Testis (tissue), 3 donors: ENCODE results near the gene PRELID1. TPM values are rescaled to one million over a fixed set of nuclear protein-coding genes. Genes with fewer than 3 reads are reported as not detected.

Experiments used
- DNase-seq: peaks from one replicate; pipeline ENCODE4 v3.0.0-alpha.2; 2019
- H3K27ac ChIP-seq, 2 donors: fragments of 200-600 bp; sonication (generic); one replicate each; pipeline ENCODE4 v1.5.1; 2019
- H3K27me3 ChIP-seq: fragments of 200-600 bp; sonication (generic); one replicate; pipeline ENCODE4 v1.5.1; 2019
- H3K36me3 ChIP-seq: fragments of 200-600 bp; sonication (generic); one replicate; pipeline ENCODE4 v1.5.1; 2017; ENCODE audit warnings: low read depth; ENCODE audit errors: missing control alignments
- H3K4me1 ChIP-seq: fragments of 200-600 bp; sonication (generic); one replicate; pipeline ENCODE4 v1.5.1; 2019
- H3K4me3 ChIP-seq, 2 donors: fragments of 200-600 bp; sonication (generic); one replicate each; pipeline ENCODE4 v1.5.1; 2017 to 2019
- H3K9me3 ChIP-seq: fragments of 200-600 bp; sonication (generic); one replicate; pipeline ENCODE4 v1.5.1; 2017
- CTCF ChIP-seq, 3 experiments: fragments of 450-650 bp in 2 of 3; fragments of 200-600 bp in 1 of 3; sonication (generic) in 1 of 3; IDR thresholded peaks; one replicate each; pipeline ENCODE4 v1.5.1; 2016 to 2019; ENCODE audit warnings: antibody characterized with exemption in 3 of 3, mild to moderate bottlenecking in 2 of 3, moderate library complexity in 1 of 3
- POLR2A ChIP-seq: fragments of 450-650 bp; IDR thresholded peaks from one replicate; pipeline ENCODE4 v1.6.1; 2017; ENCODE audit warnings: antibody characterized with exemption, mild to moderate bottlenecking, moderate library complexity
- WGBS, 2 donors: methylation state at CpG; one replicate each; pipeline ENCODE4 v1.1.5; 2018; 5-methylcytosine and 5-hydroxymethylcytosine counted together
- intact Hi-C: fragments of 100-400 bp; cut with DNase I; formaldehyde crosslinking; loops from one replicate; pipeline ENCODE4 v1.15.1; 2023; ENCODE audit warnings: low total_unique reads
- polyA plus RNA-seq: library from polyadenylated mRNA; stranded (reverse); fragments of 350-450 nt; fragmentation: Illumina TruSeq; extraction: RNeasy Lipid Tissue Mini Kit (QIAGEN cat#74804); gene quantifications from one replicate; pipeline ENCODE4 v1.2.3, GENCODE V29; 2014; ENCODE audit warnings: low read depth, low replicate concordance; ENCODE audit not compliant: insufficient read depth
- total RNA-seq, 2 donors: library from RNA; depleted of rRNA; stranded (reverse); fragments of >200 nt; gene quantifications; one replicate each; pipeline ENCODE4 v1.2.3, GENCODE V29; 2016

PRELID1 gene
- total and polyA plus RNA-seq, 3 donors from 2014 or later = 65.7 to 83.4 (median 78.3) TPM

GRCh38 chr5:177334781-177335700 lies 31.4 kb downstream of the PRELID1 start:
- Histone ChIP-seq H3K4me1 (no peaks in the 10 kb centered on the region), H3K9me3 (no peaks in the 10 kb centered on the region), H3K27me3 (no peaks in the 10 kb centered on the region), H3K36me3 (no peaks in the 10 kb centered on the region), H3K4me3 (no peak overlapping the region), H3K27ac (no peak overlapping the region)
- DNase-seq = no peak
- no peak for TF ChIP-seq CTCF (IDR thresholded peaks at IDR 0.05)
- TF ChIP-seq POLR2A = no peak
- intact Hi-C loops = no loop called here
- WGBS, 2 donors = 89 to 91% methylated on average over 20 to 21 of the region's 21 CpGs

- intact Hi-C loops = no loop called here
- Histone ChIP-seq H3K4me3 (no peak overlapping the region), H3K9me3 (no peaks in the 10 kb centered on the region), H3K36me3 (no peaks in the 10 kb centered on the region), H3K27me3 (no peaks in the 10 kb centered on the region), H3K27ac (no peak overlapping the region), H3K4me1 (no peaks in the 10 kb centered on the region)
- no peak for DNase-seq
- WGBS, 2 donors = 97 to 100% methylated on average over 2 to 7 of the region's 7 CpGs
- TF ChIP-seq POLR2A (no peak), CTCF (IDR thresholded peaks at IDR 0.05) (no peak)
Observed at GRCh38 chr5:177335701-177336065, 32.1 kb downstream of the PRELID1 start.

GRCh38 chr5:177336112-177336511 lies 32.5 kb downstream of the PRELID1 start:
- TF ChIP-seq CTCF (IDR thresholded peaks at IDR 0.05) (peak in 1 of 3 experiments; percentile 14), POLR2A (no peak)
- 65 to 71% methylated on average over 12 of the region's 12 CpGs for WGBS, 2 donors
- intact Hi-C loops = no loop called here
- no peaks in the 10 kb centered on the region for H3K27me3 ChIP-seq
- no peaks in the 10 kb centered on the region for H3K9me3 ChIP-seq
- no peaks in the 10 kb centered on the region for H3K4me1 ChIP-seq
- DNase-seq = peak; percentile 42
- H3K4me3 ChIP-seq = no peak overlapping the region
- H3K27ac ChIP-seq = no peak overlapping the region
- H3K36me3 ChIP-seq = no peaks in the 10 kb centered on the region

GRCh38 chr5:177336603-177337494 lies 33.2 kb downstream of the PRELID1 start:
- intact Hi-C loops = no loop called here
- 88 to 92% methylated on average over 15 to 36 of the region's 36 CpGs for WGBS, 2 donors
- no peak for DNase-seq
- H3K27ac ChIP-seq = no peak overlapping the region
- no peak for TF ChIP-seq POLR2A
- TF ChIP-seq CTCF (IDR thresholded peaks at IDR 0.05) = no peak
- H3K4me1 ChIP-seq = no peaks in the 10 kb centered on the region
- H3K4me3 ChIP-seq = no peak overlapping the region
- no peaks in the 10 kb centered on the region for H3K27me3 ChIP-seq
- H3K36me3 ChIP-seq = no peaks in the 10 kb centered on the region
- H3K9me3 ChIP-seq = no peaks in the 10 kb centered on the region
